ENCODE results near the gene PRR22. TPM values are rescaled to one million over a fixed set of nuclear protein-coding genes. Genes with fewer than 3 reads are reported as not detected.
"Not testable (repeated sequence)": the region's sequence is repeated elsewhere in the genome, so short reads cannot be mapped to it uniquely, and the experiment has no call there.

The PRR22 gene
- total RNA-seq, 1 donor = 0.36 TPM

DNA sequence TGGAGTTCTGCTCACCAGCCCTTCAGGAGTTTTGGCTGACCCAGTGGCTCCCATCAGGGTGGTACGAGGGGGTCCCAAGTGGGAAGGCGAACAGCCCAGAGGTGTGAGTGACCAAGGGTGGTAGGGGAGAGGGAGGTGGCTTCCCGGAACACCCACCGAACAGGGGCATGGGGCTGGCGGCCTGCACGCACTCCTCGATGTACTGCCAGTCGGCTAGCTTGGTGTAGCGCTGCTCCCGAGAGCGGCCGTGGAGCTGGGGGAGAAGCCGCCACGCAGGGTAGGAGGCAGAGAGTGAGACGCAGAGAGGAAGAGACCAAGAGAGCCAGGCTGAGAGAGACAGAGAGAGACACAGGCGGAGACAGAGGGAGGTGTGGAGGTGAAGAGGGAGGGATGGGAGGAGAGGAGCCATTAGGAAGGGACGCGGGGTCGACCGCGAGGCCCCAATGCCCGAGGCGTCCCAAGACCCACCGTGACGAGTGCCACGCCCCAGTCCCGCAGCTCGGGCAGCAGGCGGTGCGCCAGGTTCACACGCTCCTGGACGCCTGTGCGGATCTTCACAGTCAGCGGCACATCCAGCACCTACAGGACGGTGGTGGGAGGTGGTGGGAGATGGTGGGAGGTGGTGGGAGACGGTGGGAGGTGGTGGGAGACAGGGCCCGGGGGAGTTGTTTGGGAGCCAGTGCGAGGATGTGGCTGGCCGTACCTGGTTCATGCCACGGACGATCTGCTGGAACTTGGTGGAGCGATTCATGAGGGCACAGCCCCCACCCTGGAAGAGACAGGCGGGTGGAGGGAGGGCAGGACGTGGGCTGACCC is 2.3 kb upstream of the PRR22 start:
- peaks cover 4% of the 10 kb centered on the region for H3K4me1 ChIP-seq (ENCODE audit: insufficient read depth, low read length)
- TF ChIP-seq CTCF (IDR thresholded peaks at IDR 0.05; ENCODE audit: extremely low read depth, low read depth, low read length) = no peak
- DNase-seq (ENCODE audit: insufficient read length, low spot score, missing footprints) = peak; percentile 81

DNA sequence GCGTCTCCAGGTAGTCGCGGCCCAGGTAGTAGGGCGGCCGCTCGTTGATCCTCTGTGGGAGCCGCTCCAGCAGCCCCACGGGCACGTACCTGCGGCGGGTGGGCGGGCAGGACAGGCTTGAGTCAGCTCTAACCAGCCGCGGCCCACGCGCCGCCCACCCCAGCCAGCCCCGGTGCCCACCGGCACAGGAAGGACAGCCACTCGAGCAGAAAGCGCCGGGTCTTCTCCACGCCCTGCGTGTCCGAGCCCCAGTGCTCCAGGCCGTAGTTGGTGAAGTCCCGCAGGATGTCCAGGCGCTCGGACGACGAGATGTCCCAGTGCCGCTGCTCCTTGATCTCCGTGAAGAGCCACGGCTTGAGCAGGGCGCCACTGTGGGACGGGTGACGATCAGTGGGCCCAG is 877 bp upstream of the PRR22 start:
- Histone ChIP-seq H3K27me3 (ENCODE audit: insufficient read depth, low read length) (no peaks in the 10 kb centered on the region), H3K36me3 (ENCODE audit: insufficient read depth, low read length) (peaks cover 36% of the 10 kb centered on the region), H3K4me3 (ENCODE audit: insufficient read depth, low read length) (no peak overlapping the region), H2AFZ (ENCODE audit: low read length) (no peak overlapping the region), H3K79me2 (ENCODE audit: insufficient read depth, low read length) (peaks cover 9% of the 10 kb centered on the region), H3K4me1 (ENCODE audit: insufficient read depth, low read length) (peaks cover 4% of the 10 kb centered on the region), H3K4me2 (ENCODE audit: insufficient read depth, low read length) (no peak overlapping the region), H3K9me3 (ENCODE audit: low read depth, low read length) (no peaks in the 10 kb centered on the region), H4K20me1 (ENCODE audit: insufficient read depth, low read length) (peaks cover 9% of the 10 kb centered on the region), H3K27ac (ENCODE audit: low read depth, low read length) (no peak overlapping the region)
- TF ChIP-seq CTCF (IDR thresholded peaks at IDR 0.05; ENCODE audit: extremely low read depth, low read depth, low read length) = no peak
- DNase-seq (ENCODE audit: insufficient read length, low spot score, missing footprints) = peak; percentile 65

More for the DNA sequence above, 2.3 kb upstream of the PRR22 start:
- Histone ChIP-seq H3K27ac (ENCODE audit: low read depth, low read length) (no peak overlapping the region), H3K79me2 (ENCODE audit: insufficient read depth, low read length) (peaks cover 12% of the 10 kb centered on the region), H2AFZ (ENCODE audit: low read length) (no peak overlapping the region), H3K4me3 (ENCODE audit: insufficient read depth, low read length) (no peak overlapping the region), H4K20me1 (ENCODE audit: insufficient read depth, low read length) (peaks cover 9% of the 10 kb centered on the region), H3K36me3 (ENCODE audit: insufficient read depth, low read length) (peaks cover 36% of the 10 kb centered on the region), H3K9me3 (ENCODE audit: low read depth, low read length) (no peaks in the 10 kb centered on the region), H3K27me3 (ENCODE audit: insufficient read depth, low read length) (no peaks in the 10 kb centered on the region), H3K4me2 (ENCODE audit: insufficient read depth, low read length) (no peak overlapping the region)

DNA sequence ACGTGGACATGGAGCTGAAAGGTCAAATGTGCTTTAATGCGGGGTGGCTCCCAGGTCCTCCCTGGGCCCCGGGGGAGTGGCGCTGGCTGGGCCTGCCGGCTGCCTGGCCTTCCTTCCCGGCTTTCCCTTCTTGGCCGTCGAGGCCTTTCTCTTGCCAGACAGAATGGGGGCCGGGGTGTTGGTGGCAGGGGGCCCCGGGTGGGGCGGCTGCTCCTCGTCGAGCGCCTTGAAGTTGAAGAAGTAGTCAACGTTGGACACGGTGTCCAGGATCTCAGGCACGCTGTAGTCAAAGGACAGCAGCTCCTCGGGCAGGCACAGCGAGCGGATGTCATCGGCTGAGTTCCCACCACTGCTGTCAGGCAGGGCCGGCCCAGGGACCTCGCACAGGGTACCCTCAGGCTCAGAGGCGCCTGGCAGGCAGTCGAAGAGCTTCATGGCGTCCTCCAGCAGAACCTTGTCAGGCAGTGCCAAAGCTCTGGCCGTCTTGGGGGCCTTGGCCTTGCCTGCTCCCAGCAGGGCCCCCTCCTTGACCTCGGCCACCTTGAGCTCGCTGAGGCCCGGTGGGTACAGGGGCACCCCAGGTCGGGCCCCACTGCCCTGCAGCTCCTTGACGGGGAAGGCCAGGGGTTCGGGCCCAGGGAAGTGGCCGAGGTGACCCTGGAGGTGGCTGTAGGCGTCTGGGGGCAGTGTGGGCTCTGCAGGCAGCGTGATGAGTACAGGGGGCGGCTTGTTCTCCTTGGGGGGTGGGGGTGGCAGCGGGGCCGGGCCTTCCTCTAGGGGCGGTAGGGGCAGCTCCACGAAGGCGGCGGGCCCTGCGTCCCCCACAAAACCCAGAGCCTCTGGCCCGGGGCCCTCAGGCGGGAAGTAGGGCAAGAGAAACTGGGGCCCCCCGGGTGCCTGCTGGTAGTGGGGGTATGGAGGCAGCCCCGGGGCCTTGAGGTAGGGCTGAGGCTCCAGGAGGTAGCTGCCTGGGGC is 1.3 kb downstream of the PRR22 start:
- TF ChIP-seq CTCF (IDR thresholded peaks at IDR 0.05; ENCODE audit: extremely low read depth, low read depth, low read length) = no peak
- Histone ChIP-seq H2AFZ (ENCODE audit: low read length) (no peak overlapping the region), H3K4me1 (ENCODE audit: insufficient read depth, low read length) (no peaks in the 10 kb centered on the region), H3K9me3 (ENCODE audit: low read depth, low read length) (no peaks in the 10 kb centered on the region), H3K4me2 (ENCODE audit: insufficient read depth, low read length) (no peak overlapping the region), H4K20me1 (ENCODE audit: insufficient read depth, low read length) (no peaks in the 10 kb centered on the region), H3K79me2 (ENCODE audit: insufficient read depth, low read length) (no peaks in the 10 kb centered on the region), H3K27me3 (ENCODE audit: insufficient read depth, low read length) (no peaks in the 10 kb centered on the region), H3K36me3 (ENCODE audit: insufficient read depth, low read length) (peaks cover 20% of the 10 kb centered on the region), H3K27ac (ENCODE audit: low read depth, low read length) (no peak overlapping the region), H3K4me3 (ENCODE audit: insufficient read depth, low read length) (no peak overlapping the region)
- DNase-seq (ENCODE audit: insufficient read length, low spot score, missing footprints) = peak; percentile 76

- H4K20me1 ChIP-seq (ENCODE audit: insufficient read depth, low read length) = no peaks in the 10 kb centered on the region
- no peak overlapping the region for H3K4me2 ChIP-seq (ENCODE audit: insufficient read depth, low read length)
- H3K79me2 ChIP-seq (ENCODE audit: insufficient read depth, low read length) = no peaks in the 10 kb centered on the region
- peak; percentile 78 for DNase-seq (ENCODE audit: insufficient read length, low spot score, missing footprints)
- no peak for TF ChIP-seq CTCF (IDR thresholded peaks at IDR 0.05; ENCODE audit: extremely low read depth, low read depth, low read length)
- no peak overlapping the region for H3K4me3 ChIP-seq (ENCODE audit: insufficient read depth, low read length)
- H3K36me3 ChIP-seq (ENCODE audit: insufficient read depth, low read length) = peaks cover 12% of the 10 kb centered on the region
- H3K27ac ChIP-seq (ENCODE audit: low read depth, low read length) = no peak overlapping the region
- H3K27me3 ChIP-seq (ENCODE audit: insufficient read depth, low read length) = no peaks in the 10 kb centered on the region
- H3K4me1 ChIP-seq (ENCODE audit: insufficient read depth, low read length) = no peaks in the 10 kb centered on the region
- H2AFZ ChIP-seq (ENCODE audit: low read length) = no peak overlapping the region
- no peaks in the 10 kb centered on the region for H3K9me3 ChIP-seq (ENCODE audit: low read depth, low read length)
Observed at GRCh38 chr19:5782322-5782721, 2.2 kb downstream of the PRR22 start.

- H2AFZ ChIP-seq (ENCODE audit: low read length); H4K20me1 ChIP-seq (ENCODE audit: insufficient read depth, low read length); H3K27me3 ChIP-seq (ENCODE audit: insufficient read depth, low read length); H3K4me2 ChIP-seq (ENCODE audit: insufficient read depth, low read length); H3K4me1 ChIP-seq (ENCODE audit: insufficient read depth, low read length); H3K27ac ChIP-seq (ENCODE audit: low read depth, low read length); DNase-seq (ENCODE audit: insufficient read length, low spot score, missing footprints); H3K4me3 ChIP-seq (ENCODE audit: insufficient read depth, low read length); H3K79me2 ChIP-seq (ENCODE audit: insufficient read depth, low read length); H3K36me3 ChIP-seq (ENCODE audit: insufficient read depth, low read length); H3K9me3 ChIP-seq (ENCODE audit: low read depth, low read length): not testable (repeated sequence)
Observed at GRCh38 chr19:5780916-5781315, 3.6 kb downstream of the PRR22 start.

Measured in osteoblast (primary cell).